ENCODE measurements around the gene ZCCHC17. TPM values are rescaled to one million over a fixed set of nuclear protein-coding genes. Genes with fewer than 3 reads are reported as not detected.

Gene ZCCHC17
- total and polyA plus RNA-seq, 2 experiments from 2014 or later: 25.9 to 44.3 TPM

DNA sequence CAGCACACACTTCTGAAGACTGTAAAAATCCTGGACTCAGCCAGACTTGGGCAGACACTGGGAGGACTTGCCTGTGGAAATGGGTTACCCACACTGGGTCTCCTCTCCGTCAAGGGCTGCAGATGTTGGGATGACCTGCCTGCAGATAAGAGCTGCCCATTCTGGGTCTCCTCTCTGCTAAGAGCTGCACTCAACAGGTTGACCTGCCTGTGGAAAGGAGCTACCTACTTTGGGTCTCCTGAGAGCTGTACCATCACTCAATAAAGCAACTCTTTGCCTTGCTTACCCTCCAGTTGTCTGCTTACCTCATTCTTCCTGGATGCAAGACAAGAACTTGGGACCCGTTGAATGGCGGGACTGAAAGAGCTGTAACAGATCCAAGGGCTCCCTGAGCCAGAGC is 28.2 kb downstream of the ZCCHC17 start:
- Histone ChIP-seq H3K36me3 (replicated peaks; ENCODE audit: insufficient read depth, low read depth) (no peaks in the 10 kb centered on the region), H3K27ac (no peak overlapping the region), H3K4me2 (no peak overlapping the region), H3K4me1 (ENCODE audit: insufficient read depth) (no peaks in the 10 kb centered on the region), H3K79me2 (no peaks in the 10 kb centered on the region), H2AFZ (no peak overlapping the region), H4K20me1 (ENCODE audit: insufficient read depth, poor library complexity, severe bottlenecking) (no peaks in the 10 kb centered on the region), H3K4me3 (no peak overlapping the region), H3K9me2 (replicated peaks; ENCODE audit: insufficient read depth) (no peaks in the 10 kb centered on the region), H3K9me3 (ENCODE audit: low read depth) (no peaks in the 10 kb centered on the region), H3K27me3 (no peaks in the 10 kb centered on the region)
- 98% methylated on average over 3 of the region's 3 CpGs for WGBS (ENCODE audit: low lambda C conversion rate, missing lambda C conversion rate)
- TF ChIP-seq, protein P1, sequence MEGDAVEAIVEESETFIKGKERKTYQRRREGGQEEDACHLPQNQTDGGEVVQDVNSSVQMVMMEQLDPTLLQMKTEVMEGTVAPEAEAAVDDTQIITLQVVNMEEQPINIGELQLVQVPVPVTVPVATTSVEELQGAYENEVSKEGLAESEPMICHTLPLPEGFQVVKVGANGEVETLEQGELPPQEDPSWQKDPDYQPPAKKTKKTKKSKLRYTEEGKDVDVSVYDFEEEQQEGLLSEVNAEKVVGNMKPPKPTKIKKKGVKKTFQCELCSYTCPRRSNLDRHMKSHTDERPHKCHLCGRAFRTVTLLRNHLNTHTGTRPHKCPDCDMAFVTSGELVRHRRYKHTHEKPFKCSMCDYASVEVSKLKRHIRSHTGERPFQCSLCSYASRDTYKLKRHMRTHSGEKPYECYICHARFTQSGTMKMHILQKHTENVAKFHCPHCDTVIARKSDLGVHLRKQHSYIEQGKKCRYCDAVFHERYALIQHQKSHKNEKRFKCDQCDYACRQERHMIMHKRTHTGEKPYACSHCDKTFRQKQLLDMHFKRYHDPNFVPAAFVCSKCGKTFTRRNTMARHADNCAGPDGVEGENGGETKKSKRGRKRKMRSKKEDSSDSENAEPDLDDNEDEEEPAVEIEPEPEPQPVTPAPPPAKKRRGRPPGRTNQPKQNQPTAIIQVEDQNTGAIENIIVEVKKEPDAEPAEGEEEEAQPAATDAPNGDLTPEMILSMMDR (IDR thresholded peaks at IDR 0.05; ENCODE audit: poor library complexity): no peak
- TF ChIP-seq EZH2phosphoT487 (IDR thresholded peaks at IDR 0.05; ENCODE audit: low read depth, severe bottlenecking, unreplicated experiment): no peak
- TF ChIP-seq EZH2 (IDR thresholded peaks at IDR 0.05; ENCODE audit: borderline replicate concordance): no peak
- DNase-seq (ENCODE audit: low spot score): no peak

DNA sequence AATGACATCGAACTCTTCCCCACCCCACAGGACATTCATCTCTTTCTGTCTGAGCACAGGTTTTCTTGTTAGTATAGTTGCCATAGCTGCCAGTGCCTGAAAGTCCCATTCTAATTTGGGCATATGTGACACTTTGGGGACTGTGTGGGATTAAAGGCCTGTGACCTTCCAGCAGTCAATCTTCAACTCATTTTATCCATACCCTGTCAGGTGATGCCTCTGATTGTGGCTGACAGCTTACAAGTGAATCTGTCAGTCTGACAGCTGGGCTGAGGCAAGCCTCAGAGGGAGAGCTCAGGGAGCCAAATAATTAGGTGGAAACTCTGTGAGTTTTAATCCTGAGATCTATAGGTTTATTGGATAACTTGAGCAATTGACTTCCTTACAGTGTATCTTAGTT is 29.6 kb downstream of the ZCCHC17 start:
- Histone ChIP-seq H3K27me3 (no peaks in the 10 kb centered on the region), H3K27ac (no peak overlapping the region), H3K4me3 (no peak overlapping the region), H3K4me2 (no peak overlapping the region), H3K36me3 (replicated peaks; ENCODE audit: insufficient read depth, low read depth) (no peaks in the 10 kb centered on the region), H3K79me2 (no peaks in the 10 kb centered on the region), H3K4me1 (ENCODE audit: insufficient read depth) (no peaks in the 10 kb centered on the region), H2AFZ (no peak overlapping the region), H3K9me3 (ENCODE audit: low read depth) (no peaks in the 10 kb centered on the region), H3K9me2 (replicated peaks; ENCODE audit: insufficient read depth) (no peaks in the 10 kb centered on the region), H4K20me1 (ENCODE audit: insufficient read depth, poor library complexity, severe bottlenecking) (no peaks in the 10 kb centered on the region)
- WGBS (ENCODE audit: low lambda C conversion rate, missing lambda C conversion rate): 96% methylated on average over 1 of the region's 1 CpG
- no peak for DNase-seq (ENCODE audit: low spot score)
- TF ChIP-seq, protein P1 (IDR thresholded peaks at IDR 0.05; ENCODE audit: poor library complexity): no peak
- no peak for TF ChIP-seq EZH2 (IDR thresholded peaks at IDR 0.05; ENCODE audit: borderline replicate concordance)

DNA sequence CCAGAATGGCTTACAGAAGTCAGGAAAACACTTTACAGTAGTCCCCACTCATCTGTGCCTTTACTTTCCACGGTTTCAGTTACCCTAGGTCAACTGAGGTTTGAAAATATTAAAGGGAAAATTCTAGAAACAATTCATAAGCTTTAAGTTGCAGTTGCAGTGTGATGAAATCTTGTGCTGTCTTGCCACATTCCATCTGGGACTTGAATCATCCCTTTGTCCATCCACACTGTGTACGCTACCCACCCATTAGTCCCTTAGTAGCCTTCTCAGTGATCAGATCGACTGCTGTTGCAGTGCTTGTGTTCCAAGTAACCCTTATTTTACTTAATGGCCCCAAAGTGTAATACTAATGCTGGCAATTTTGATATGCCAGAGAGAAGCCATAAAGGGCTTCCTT is 30.5 kb downstream of the ZCCHC17 start:
- Histone ChIP-seq H3K9me2 (replicated peaks; ENCODE audit: insufficient read depth) (no peaks in the 10 kb centered on the region), H3K36me3 (replicated peaks; ENCODE audit: insufficient read depth, low read depth) (no peaks in the 10 kb centered on the region), H4K20me1 (ENCODE audit: insufficient read depth, poor library complexity, severe bottlenecking) (no peaks in the 10 kb centered on the region), H3K4me1 (ENCODE audit: insufficient read depth) (no peaks in the 10 kb centered on the region), H3K9me3 (ENCODE audit: low read depth) (no peaks in the 10 kb centered on the region), H3K4me2 (no peak overlapping the region), H3K27ac (no peak overlapping the region), H3K4me3 (no peak overlapping the region), H3K27me3 (no peaks in the 10 kb centered on the region), H3K79me2 (no peaks in the 10 kb centered on the region), H2AFZ (no peak overlapping the region)
- 83% methylated on average over 3 of the region's 3 CpGs for WGBS (ENCODE audit: low lambda C conversion rate, missing lambda C conversion rate)
- DNase-seq (ENCODE audit: low spot score): no peak
- TF ChIP-seq, protein P1 (IDR thresholded peaks at IDR 0.05; ENCODE audit: poor library complexity): no peak
- no peak for TF ChIP-seq EZH2 (IDR thresholded peaks at IDR 0.05; ENCODE audit: borderline replicate concordance)
- no peak for TF ChIP-seq EZH2phosphoT487 (IDR thresholded peaks at IDR 0.05; ENCODE audit: low read depth, severe bottlenecking, unreplicated experiment)

DNA sequence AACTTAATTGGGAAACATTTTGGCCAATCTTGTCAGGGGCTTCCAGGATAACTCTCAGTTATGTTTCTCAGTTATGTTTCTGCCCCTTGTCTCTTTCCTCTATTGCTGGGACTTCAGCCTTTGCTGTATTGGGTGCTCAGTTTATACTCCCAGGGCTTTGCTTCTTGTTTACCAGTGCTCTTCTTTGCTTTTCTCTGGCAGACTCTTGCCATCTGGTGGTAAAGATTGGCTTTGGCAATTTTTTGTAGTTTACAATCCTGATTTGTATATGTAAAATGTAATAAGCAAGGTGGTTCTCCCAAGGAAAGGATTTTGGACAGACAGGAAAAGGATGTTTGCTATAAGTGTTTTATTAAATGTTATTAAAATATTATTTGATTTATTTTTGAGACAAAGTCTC is 38.2 kb downstream of the ZCCHC17 start:
- DNase-seq (ENCODE audit: low spot score): peak; percentile 44
- H3K27me3 ChIP-seq: no peaks in the 10 kb centered on the region

More for the DNA sequence above, 38.2 kb downstream of the ZCCHC17 start:
- no peak overlapping the region for H2AFZ ChIP-seq
- H3K4me2 ChIP-seq: no peak overlapping the region
- no peak overlapping the region for H3K4me3 ChIP-seq
- TF ChIP-seq, protein P1 (IDR thresholded peaks at IDR 0.05; ENCODE audit: poor library complexity): peak; percentile 69
- TF ChIP-seq EZH2phosphoT487 (IDR thresholded peaks at IDR 0.05; ENCODE audit: low read depth, severe bottlenecking, unreplicated experiment): no peak
- H3K9me2 ChIP-seq (replicated peaks; ENCODE audit: insufficient read depth): no peaks in the 10 kb centered on the region
- H3K36me3 ChIP-seq (replicated peaks; ENCODE audit: insufficient read depth, low read depth): no peaks in the 10 kb centered on the region
- no peaks in the 10 kb centered on the region for H3K4me1 ChIP-seq (ENCODE audit: insufficient read depth)
- no peak overlapping the region for H3K27ac ChIP-seq
- H4K20me1 ChIP-seq (ENCODE audit: insufficient read depth, poor library complexity, severe bottlenecking): no peaks in the 10 kb centered on the region
- H3K9me3 ChIP-seq (ENCODE audit: low read depth): no peaks in the 10 kb centered on the region
- no peaks in the 10 kb centered on the region for H3K79me2 ChIP-seq
